T-helper 17 cell (primary cell): Measurements from ENCODE around the gene TEAD2. TPM values are rescaled to one million over a fixed set of nuclear protein-coding genes. Genes with fewer than 3 reads are reported as not detected.

Experiments
- ATAC-seq: fragments of 150-1000 bp; cut with Tn5 transposase; 2 replicates; pipeline ENCODE4 v1.10.0; 2021; ENCODE audit warnings: mild to moderate bottlenecking, moderate library complexity
- DNase-seq, 3 donors: peaks; one replicate each; pipeline versions ENCODE4 v3.0.0 to v3.0.0-alpha.2; 2020 to 2021
- H3K9me3 ChIP-seq: one replicate; pipeline ENCODE4 v1.7.0; 2013; ENCODE audit warnings: low read length, mild to moderate bottlenecking; ENCODE audit not compliant: control insufficient read depth, poor library complexity, severe bottlenecking
- H3K27ac Mint-ChIP-seq: one replicate; pipeline ENCODE4 v1.8.0; 2022; ENCODE audit warnings: mild to moderate bottlenecking, moderate library complexity, mixed read lengths
- H3K27me3 Mint-ChIP-seq: one replicate; pipeline ENCODE4 v1.8.0; 2022; ENCODE audit warnings: mixed read lengths
- H3K36me3 Mint-ChIP-seq: one replicate; pipeline ENCODE4 v1.8.0; 2022; ENCODE audit warnings: low read depth, mixed read lengths
- H3K4me1 Mint-ChIP-seq: one replicate; pipeline ENCODE4 v1.8.0; 2022; ENCODE audit warnings: mild to moderate bottlenecking, mixed read lengths
- H3K4me3 Mint-ChIP-seq: one replicate; pipeline ENCODE4 v1.8.0; 2022; ENCODE audit warnings: mild to moderate bottlenecking, moderate library complexity, mixed read lengths
- total RNA-seq, 4 donors: library from RNA in 2 of 4; stranded (reverse) in 2 of 4; gene quantifications; one replicate each; pipeline ENCODE4 v1.2.3 and lab custom pipeline; 2022 to 2026

The TEAD2 gene
- total RNA-seq (under 1 TPM in 1 of 2 donors, not detected in 1; 0.17 TPM), total RNA-seq (lab: John Stamatoyannopoulos, UW) (0 to 0.23 reads per million in 2 donors)

- ATAC-seq (no peak), DNase-seq (no peak)
- H3K4me1 Mint-ChIP-seq: peaks cover 20% of the 10 kb centered on the region
- H3K36me3 Mint-ChIP-seq: peaks cover 6% of the 10 kb centered on the region
- H3K9me3 ChIP-seq: no peaks in the 10 kb centered on the region
- H3K27ac Mint-ChIP-seq: no peak within 1 kb of the TSS
- no peaks in the 10 kb centered on the region for H3K27me3 Mint-ChIP-seq
- H3K4me3 Mint-ChIP-seq: no peak within 1 kb of the TSS
Measured at GRCh38 chr19:49362048-49362928, at the start of gene TEAD2. Gene TEAD2, minus strand, starts transcription at chr19:49362416. Its CDS starts 2,341 bp downstream, at chr19:49360075.

GRCh38 chr19:49411681-49412326 lies 49.6 kb upstream of the TEAD2 start:
- Mint-ChIP-seq H3K27me3 (no peaks in the 10 kb centered on the region), H3K36me3 (peaks cover 2% of the 10 kb centered on the region), H3K4me1 (peaks cover 52% of the 10 kb centered on the region), H3K4me3 (peak overlapping the region; percentile 42), H3K27ac (peak overlapping the region; percentile 95)
- ATAC-seq (no peak), DNase-seq (no peak)
- H3K9me3 ChIP-seq: no peaks in the 10 kb centered on the region

GRCh38 chr19:49409441-49410029 lies 47.3 kb upstream of the TEAD2 start:
- Mint-ChIP-seq H3K4me3 (peak overlapping the region; percentile 71), H3K27ac (peak overlapping the region; percentile 95), H3K4me1 (peaks cover 52% of the 10 kb centered on the region), H3K27me3 (no peaks in the 10 kb centered on the region), H3K36me3 (peaks cover 2% of the 10 kb centered on the region)
- DNase-seq (no peak), ATAC-seq (peak; percentile 75)
- no peaks in the 10 kb centered on the region for H3K9me3 ChIP-seq

- Mint-ChIP-seq H3K4me1 (peaks cover 52% of the 10 kb centered on the region), H3K4me3 (peak overlapping the region; percentile 79), H3K27me3 (no peaks in the 10 kb centered on the region), H3K36me3 (peaks cover 2% of the 10 kb centered on the region), H3K27ac (peak overlapping the region; percentile 95)
- DNase-seq: no peak
- no peaks in the 10 kb centered on the region for H3K9me3 ChIP-seq
- no peak for ATAC-seq
Measured at GRCh38 chr19:49408816-49409440, 46.7 kb upstream of the TEAD2 start.

- DNase-seq (no peak), ATAC-seq (no peak)
- Mint-ChIP-seq H3K27me3 (no peaks in the 10 kb centered on the region), H3K4me1 (peaks cover 51% of the 10 kb centered on the region), H3K4me3 (peak overlapping the region; percentile 79), H3K36me3 (peaks cover 2% of the 10 kb centered on the region), H3K27ac (peak overlapping the region; percentile 95)
- no peaks in the 10 kb centered on the region for H3K9me3 ChIP-seq
Measured at GRCh38 chr19:49407482-49408015, 45.3 kb upstream of the TEAD2 start.

GRCh38 chr19:49407079-49407478 lies 44.9 kb upstream of the TEAD2 start:
- Mint-ChIP-seq H3K4me1 (peaks cover 47% of the 10 kb centered on the region), H3K4me3 (no peak overlapping the region), H3K27me3 (no peaks in the 10 kb centered on the region), H3K36me3 (peaks cover 2% of the 10 kb centered on the region), H3K27ac (peak overlapping the region; percentile 95)
- H3K9me3 ChIP-seq: no peaks in the 10 kb centered on the region
- no peak for DNase-seq
- ATAC-seq: no peak

- peaks cover 24% of the 10 kb centered on the region for H3K4me1 Mint-ChIP-seq
- no peaks in the 10 kb centered on the region for H3K27me3 Mint-ChIP-seq
- DNase-seq: no peak
- no peak for ATAC-seq
- peak overlapping the region; percentile 67 for H3K27ac Mint-ChIP-seq
- H3K9me3 ChIP-seq: no peaks in the 10 kb centered on the region
- peaks cover 2% of the 10 kb centered on the region for H3K36me3 Mint-ChIP-seq
- no peak overlapping the region for H3K4me3 Mint-ChIP-seq
Measured at GRCh38 chr19:49403404-49404187, 41.4 kb upstream of the TEAD2 start.

GRCh38 chr19:49400029-49400428 lies 37.8 kb upstream of the TEAD2 start:
- Mint-ChIP-seq H3K4me1 (peaks cover 21% of the 10 kb centered on the region), H3K4me3 (no peak overlapping the region), H3K27me3 (no peaks in the 10 kb centered on the region), H3K27ac (no peak overlapping the region), H3K36me3 (peaks cover 3% of the 10 kb centered on the region)
- DNase-seq (no peak), ATAC-seq (no peak)
- no peaks in the 10 kb centered on the region for H3K9me3 ChIP-seq

- Mint-ChIP-seq H3K36me3 (peaks cover 3% of the 10 kb centered on the region), H3K27ac (peak overlapping the region; percentile 83), H3K4me3 (peak overlapping the region; percentile 63), H3K4me1 (peaks cover 23% of the 10 kb centered on the region), H3K27me3 (no peaks in the 10 kb centered on the region)
- no peaks in the 10 kb centered on the region for H3K9me3 ChIP-seq
- DNase-seq (no peak), ATAC-seq (no peak)
Measured at GRCh38 chr19:49398931-49399330, 36.7 kb upstream of the TEAD2 start.

- ATAC-seq (peak; percentile 30), DNase-seq (no peak)
- Mint-ChIP-seq H3K27ac (peak overlapping the region; percentile 83), H3K4me3 (peak overlapping the region; percentile 63), H3K27me3 (no peaks in the 10 kb centered on the region), H3K4me1 (peaks cover 20% of the 10 kb centered on the region), H3K36me3 (peaks cover 3% of the 10 kb centered on the region)
- no peaks in the 10 kb centered on the region for H3K9me3 ChIP-seq
Measured at GRCh38 chr19:49398001-49398615, 35.9 kb upstream of the TEAD2 start.

- H3K4me1 Mint-ChIP-seq: peaks cover 24% of the 10 kb centered on the region
- DNase-seq (no peak), ATAC-seq (no peak)
- H3K9me3 ChIP-seq: no peaks in the 10 kb centered on the region
- no peak overlapping the region for H3K27ac Mint-ChIP-seq
- no peak overlapping the region for H3K4me3 Mint-ChIP-seq
- H3K36me3 Mint-ChIP-seq: peaks cover 3% of the 10 kb centered on the region
- no peaks in the 10 kb centered on the region for H3K27me3 Mint-ChIP-seq
Measured at GRCh38 chr19:49396738-49397505, 34.7 kb upstream of the TEAD2 start.
